ENCODE measurements around the gene TTC29. TPM values are rescaled to one million over a fixed set of nuclear protein-coding genes. Genes with fewer than 3 reads are reported as not detected.

TTC29 gene
- total and polyA plus RNA-seq, 9 of the 15 experiments (the other 6 are each of a cell fraction or from before 2014, with no cell fraction given) = 0.04 TPM; not detected in 8

DNA sequence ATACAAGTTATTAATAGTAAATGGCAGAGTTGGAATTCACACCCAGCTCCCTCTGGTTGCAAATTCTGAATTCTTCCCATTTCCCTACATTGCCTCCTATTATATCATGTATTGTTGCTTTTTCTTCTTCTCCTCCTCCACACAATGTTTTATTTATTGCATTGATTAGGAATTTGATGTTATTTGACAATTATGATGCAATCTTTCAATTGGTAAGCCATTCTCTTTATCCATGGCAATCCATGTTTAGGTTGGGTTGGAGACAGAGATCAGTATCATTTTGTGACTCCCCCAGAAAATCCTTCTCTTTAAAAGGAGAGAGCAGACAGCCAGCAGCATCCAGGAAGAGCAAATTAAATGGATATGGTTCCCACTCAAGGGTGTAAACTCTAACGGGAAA lies 30.5 kb downstream of the TTC29 start:
- H4K20me1 ChIP-seq (replicated peaks; ENCODE audit: control insufficient read depth, insufficient read depth, low read length) = no peaks in the 10 kb centered on the region
- no peak overlapping the region for H3K4me2 ChIP-seq (ENCODE audit: insufficient read depth, low read length)
- H3K27me3 ChIP-seq (ENCODE audit: control insufficient read depth in 2 of 2, insufficient read depth in 2 of 2, low read length in 2 of 2) = no peaks in the 10 kb centered on the region
- ATAC-seq (no peak), FAIRE-seq (no peak), DNase-seq (ENCODE audit: extremely low read depth in 1 of 4, low spot score in 3 of 4) (no peak)
- no peak overlapping the region for H3K27ac ChIP-seq (ENCODE audit: extremely low read depth, low read depth, low read length)
- peak; percentile 46 for TF ChIP-seq CEBPB (tag; IDR thresholded peaks at IDR 0.05)
- TF ChIP-seq ZNF696 (CRISPR knock-in tag; conservative IDR thresholded peaks at IDR 0.05) = no peak
- TF ChIP-seq CEBPG (CRISPR knock-in tag; IDR thresholded peaks at IDR 0.05) = no peak
- peak; percentile 14 to 79; a peak in 2 of 4 replicates for TF ChIP-seq CEBPG (tag; conservative IDR thresholded peaks at IDR 0.05 in 1 of 2, IDR thresholded peaks at IDR 0.05 in 1 of 2)
- no peaks in the 10 kb centered on the region for H3K9me3 ChIP-seq (replicated peaks; ENCODE audit: control insufficient read depth, insufficient read depth, low read depth, low read length)
- no peak overlapping the region for H3K4me3 ChIP-seq
- H3K36me3 ChIP-seq (ENCODE audit: control insufficient read depth, insufficient read depth, low read length) = no peaks in the 10 kb centered on the region
- H3K9me1 ChIP-seq (ENCODE audit: control insufficient read depth, insufficient read depth, low read length) = no peaks in the 10 kb centered on the region
- in situ Hi-C loops (cut with MboI) (loop anchor here (10.0 to 25.0 kb wide), 2 partner anchors 580 to 803 kb away; no protein-coding TSS in a partner anchor), intact Hi-C loops (cut with micrococcal nuclease) (loop anchor here (10.0 kb wide), 3 partner anchors 370 to 1680 kb away; no protein-coding TSS in a partner anchor)
- ChIA-PET POLR2A (interaction anchor here (0.7 kb wide), 1 partner anchor 16 kb away, joined by 4 read pairs; no protein-coding TSS in a partner anchor), CTCF (ENCODE audit: low intra/inter-chr PET ratio) (interaction anchor here (3.4 kb wide), 1 partner anchor 572 kb away, joined by 18 read pairs; no protein-coding TSS in a partner anchor)
- H3K4me1 ChIP-seq (replicated peaks in 1 of 2; ENCODE audit: control insufficient read depth in 2 of 2, insufficient read depth in 2 of 2, low read length in 2 of 2) = no peaks in the 10 kb centered on the region
- no peak overlapping the region for H2AFZ ChIP-seq (ENCODE audit: low read depth, low read length)
- H3K79me2 ChIP-seq (ENCODE audit: control insufficient read depth, insufficient read depth, low read length) = no peaks in the 10 kb centered on the region
- H3K9ac ChIP-seq (ENCODE audit: insufficient read depth in 1 of 2, low read depth in 2 of 2, low read length in 2 of 2) = no peak overlapping the region
- no TSS peak for BruUV-seq (replicated peaks)
- 0% methylated on average over 1 of the region's 1 CpG for WGBS (ENCODE audit: insufficient coverage, low coverage, missing lambda C conversion rate)

GRCh38 chr4:146900295-146900694 lies 45.4 kb downstream of the TTC29 start:
- WGBS (ENCODE audit: insufficient coverage, low coverage, missing lambda C conversion rate) = 0% methylated on average over 5 of the region's 5 CpGs
- Histone ChIP-seq H3K4me3 (no peak overlapping the region), H3K4me2 (ENCODE audit: insufficient read depth, low read length) (no peak overlapping the region), H3K27ac (ENCODE audit: extremely low read depth, low read depth, low read length) (no peak overlapping the region), H3K79me2 (ENCODE audit: control insufficient read depth, insufficient read depth, low read length) (no peaks in the 10 kb centered on the region), H3K9me3 (replicated peaks; ENCODE audit: control insufficient read depth, insufficient read depth, low read depth, low read length) (no peaks in the 10 kb centered on the region), H3K9ac (ENCODE audit: insufficient read depth in 1 of 2, low read depth in 2 of 2, low read length in 2 of 2) (no peak overlapping the region), H3K36me3 (ENCODE audit: control insufficient read depth, insufficient read depth, low read length) (no peaks in the 10 kb centered on the region), H4K20me1 (replicated peaks; ENCODE audit: control insufficient read depth, insufficient read depth, low read length) (no peaks in the 10 kb centered on the region), H2AFZ (ENCODE audit: low read depth, low read length) (no peak overlapping the region), H3K4me1 (replicated peaks in 1 of 2; ENCODE audit: control insufficient read depth in 2 of 2, insufficient read depth in 2 of 2, low read length in 2 of 2) (no peaks in the 10 kb centered on the region), H3K9me1 (ENCODE audit: control insufficient read depth, insufficient read depth, low read length) (peaks cover 3% of the 10 kb centered on the region), H3K27me3 (ENCODE audit: control insufficient read depth in 2 of 2, insufficient read depth in 2 of 2, low read length in 2 of 2) (no peaks in the 10 kb centered on the region)
- no peak for ATAC-seq
- in situ Hi-C loops (cut with MboI) = loop anchor here (25.0 kb wide), 1 partner anchor 788 kb away; no protein-coding TSS in a partner anchor
- POLR2A ChIA-PET = no interaction called here
- FAIRE-seq = no peak
- intact Hi-C loops (cut with micrococcal nuclease) = no loop called here
- CTCF ChIA-PET (ENCODE audit: low intra/inter-chr PET ratio) = no interaction called here
- no TSS peak for BruUV-seq (replicated peaks)
- no peak for DNase-seq (ENCODE audit: extremely low read depth in 1 of 4, low spot score in 3 of 4)
- TF ChIP-seq HMGN3 (IDR thresholded peaks at IDR 0.05; ENCODE audit: borderline replicate concordance, extremely low read depth, insufficient read length, low read depth, low read length) (no peak), PRMT5 (CRISPR knock-in tag; IDR thresholded peaks at IDR 0.05) (no peak), E2F3 (CRISPR knock-in tag; IDR thresholded peaks at IDR 0.05) (no peak), NCOA4 (IDR thresholded peaks at IDR 0.05; ENCODE audit: partially characterized antibody) (no peak), YBX1 (IDR thresholded peaks at IDR 0.05) (no peak)
